ENCODE data around the gene ATP1A4. TPM values are rescaled to one million over a fixed set of nuclear protein-coding genes. Genes with fewer than 3 reads are reported as not detected.
"Not testable (repeated sequence)": the region's sequence is repeated elsewhere in the genome, so short reads cannot be mapped to it uniquely, and the experiment has no call there.

Gene ATP1A4
- total and polyA plus RNA-seq, 3 experiments from 2014 or later, result not detected

DNA sequence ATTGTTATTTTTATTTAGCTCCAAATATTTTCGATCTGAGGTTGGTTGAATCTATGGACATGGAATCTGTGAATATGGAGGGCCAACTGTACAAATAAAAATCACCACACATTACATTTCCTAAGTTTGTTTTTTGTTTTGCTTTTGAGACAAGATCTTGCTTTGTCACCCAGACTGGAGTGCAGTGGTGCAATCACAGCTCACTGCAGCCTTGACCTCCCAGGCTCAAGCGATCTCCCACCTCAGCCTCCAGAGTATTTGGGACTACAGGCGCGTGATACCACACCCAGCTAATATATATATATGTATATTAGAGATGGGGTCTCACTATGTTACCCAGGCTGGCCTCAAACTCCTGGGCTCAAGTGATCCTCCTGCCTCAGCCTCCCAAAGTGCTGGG, 25.1 kb upstream of the ATP1A4 start:
- not testable (repeated sequence) for H3K9me3 Mint-ChIP-seq
- H3K27me3 Mint-ChIP-seq, result peaks cover 3 to 23% of the 10 kb centered on the region in 2 donors

GRCh38 chr1:160127381-160127780, 24.0 kb upstream of the ATP1A4 start:
- Mint-ChIP-seq H3K36me3 (no peaks in the 10 kb centered on the region), H3K9me3 (no peaks in the 10 kb centered on the region), H3K4me3 (no peak overlapping the region), H3K27ac (no peak overlapping the region), H3K4me1 (no peaks in the 10 kb centered on the region), H3K27me3 (peaks cover 2 to 28% of the 10 kb centered on the region in 2 donors)
- H3K9me3 ChIP-seq (ENCODE audit: low read length), result no peaks in the 10 kb centered on the region
- H3K36me3 ChIP-seq (ENCODE audit: insufficient read depth, low read length), result no peaks in the 10 kb centered on the region
- POLR2A ChIA-PET, result no interaction called here
- no peak overlapping the region for H3K27ac ChIP-seq (ENCODE audit: low read depth, low read length)
- peak in 1 of 5 donors; percentile 8 for DNase-seq
- CTCF ChIA-PET, result interaction anchor here (1.2 kb wide), 1 partner anchor 26 kb away, joined by 3 read pairs; no protein-coding TSS in a partner anchor
- no peak overlapping the region for H3K4me3 ChIP-seq (ENCODE audit: low read length)
- H3K4me1 ChIP-seq (ENCODE audit: insufficient read depth, low read length), result no peaks in the 10 kb centered on the region
- H3K27me3 ChIP-seq (ENCODE audit: insufficient read depth, low read length, poor library complexity, severe bottlenecking), result no peaks in the 10 kb centered on the region

More for the DNA sequence above, 25.1 kb upstream of the ATP1A4 start:
- H3K36me3 ChIP-seq (ENCODE audit: insufficient read depth, low read length); H3K27ac ChIP-seq (ENCODE audit: low read depth, low read length); DNase-seq; H3K36me3 Mint-ChIP-seq; POLR2A ChIA-PET; H3K27ac Mint-ChIP-seq; H3K9me3 ChIP-seq (ENCODE audit: low read length); H3K4me1 ChIP-seq (ENCODE audit: insufficient read depth, low read length); H3K4me1 Mint-ChIP-seq; CTCF ChIA-PET; H3K4me3 Mint-ChIP-seq; H3K27me3 ChIP-seq (ENCODE audit: insufficient read depth, low read length, poor library complexity, severe bottlenecking); H3K4me3 ChIP-seq (ENCODE audit: low read length): not testable (repeated sequence)

DNA sequence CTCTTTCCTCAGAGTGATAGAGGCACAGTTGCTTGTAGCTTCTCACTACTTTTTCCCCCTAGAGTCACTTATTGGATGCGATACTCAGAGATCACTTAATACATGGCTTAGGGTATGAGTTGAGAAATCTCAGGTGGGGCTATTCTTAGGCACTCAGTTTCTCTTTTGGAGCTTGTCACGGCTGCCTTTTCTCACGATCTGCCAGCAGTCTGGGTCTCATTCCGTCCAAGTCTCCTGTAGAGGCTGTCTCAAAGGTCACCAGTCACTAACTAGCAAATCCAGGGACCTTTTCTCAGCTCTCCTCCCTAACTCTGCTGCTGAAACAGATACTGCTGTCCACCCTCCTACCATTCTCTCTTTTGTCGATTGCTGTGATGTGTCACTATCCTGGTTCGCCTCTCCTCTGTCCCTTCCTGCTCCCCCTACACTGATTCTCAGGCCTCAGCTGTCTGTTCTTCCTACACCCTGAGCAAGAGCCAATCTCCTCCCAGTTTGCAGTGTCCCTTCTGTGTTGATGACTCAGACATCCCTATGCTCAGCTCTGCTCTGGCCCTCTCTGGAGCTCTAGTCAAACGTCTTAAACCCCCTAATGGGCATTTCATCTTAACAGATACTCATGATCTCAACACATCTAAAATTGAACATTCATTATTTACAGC, 23.4 kb upstream of the ATP1A4 start:
- no peak overlapping the region for H3K27ac Mint-ChIP-seq
- POLR2A ChIA-PET, result no interaction called here
- no peaks in the 10 kb centered on the region for H3K9me3 ChIP-seq (ENCODE audit: low read length)
- H3K4me3 Mint-ChIP-seq, result no peak overlapping the region
- H3K4me1 Mint-ChIP-seq, result no peaks in the 10 kb centered on the region
- CTCF ChIA-PET, result interaction anchor here (1.2 kb wide), 1 partner anchor 25 kb away, joined by 3 read pairs; no protein-coding TSS in a partner anchor
- no peak overlapping the region for H3K27ac ChIP-seq (ENCODE audit: low read depth, low read length)
- no peak overlapping the region for H3K4me3 ChIP-seq (ENCODE audit: low read length)
- H3K27me3 ChIP-seq (ENCODE audit: insufficient read depth, low read length, poor library complexity, severe bottlenecking), result no peaks in the 10 kb centered on the region
- H3K36me3 Mint-ChIP-seq, result no peaks in the 10 kb centered on the region
- H3K36me3 ChIP-seq (ENCODE audit: insufficient read depth, low read length), result no peaks in the 10 kb centered on the region
- no peaks in the 10 kb centered on the region for H3K4me1 ChIP-seq (ENCODE audit: insufficient read depth, low read length)
- DNase-seq, result no peak
- peaks cover 2 to 28% of the 10 kb centered on the region in 2 donors for H3K27me3 Mint-ChIP-seq
- no peaks in the 10 kb centered on the region for H3K9me3 Mint-ChIP-seq

GRCh38 chr1:160128636-160129035, 22.8 kb upstream of the ATP1A4 start:
- Mint-ChIP-seq H3K4me3 (no peak overlapping the region), H3K9me3 (no peaks in the 10 kb centered on the region), H3K27ac (no peak overlapping the region), H3K4me1 (no peaks in the 10 kb centered on the region), H3K27me3 (peaks cover 2 to 28% of the 10 kb centered on the region in 2 donors), H3K36me3 (no peaks in the 10 kb centered on the region)
- CTCF ChIA-PET, result no interaction called here
- H3K27me3 ChIP-seq (ENCODE audit: insufficient read depth, low read length, poor library complexity, severe bottlenecking), result no peaks in the 10 kb centered on the region
- POLR2A ChIA-PET, result no interaction called here
- H3K4me3 ChIP-seq (ENCODE audit: low read length), result no peak overlapping the region
- no peak overlapping the region for H3K27ac ChIP-seq (ENCODE audit: low read depth, low read length)
- no peaks in the 10 kb centered on the region for H3K4me1 ChIP-seq (ENCODE audit: insufficient read depth, low read length)
- DNase-seq, result peak in 1 of 5 donors; percentile 28
- H3K9me3 ChIP-seq (ENCODE audit: low read length), result no peaks in the 10 kb centered on the region
- H3K36me3 ChIP-seq (ENCODE audit: insufficient read depth, low read length), result no peaks in the 10 kb centered on the region

GRCh38 chr1:160129046-160129445, 22.4 kb upstream of the ATP1A4 start:
- H3K27me3 ChIP-seq (ENCODE audit: insufficient read depth, low read length, poor library complexity, severe bottlenecking), result no peaks in the 10 kb centered on the region
- no peaks in the 10 kb centered on the region for H3K36me3 ChIP-seq (ENCODE audit: insufficient read depth, low read length)
- no peaks in the 10 kb centered on the region for H3K4me1 Mint-ChIP-seq
- H3K9me3 Mint-ChIP-seq, result no peaks in the 10 kb centered on the region
- H3K4me1 ChIP-seq (ENCODE audit: insufficient read depth, low read length), result no peaks in the 10 kb centered on the region
- CTCF ChIA-PET, result no interaction called here
- H3K27ac ChIP-seq (ENCODE audit: low read depth, low read length), result no peak overlapping the region
- H3K27ac Mint-ChIP-seq, result no peak overlapping the region
- peak in 1 of 5 donors; percentile 23 for DNase-seq
- no peak overlapping the region for H3K4me3 ChIP-seq (ENCODE audit: low read length)
- H3K27me3 Mint-ChIP-seq, result peaks cover 2 to 28% of the 10 kb centered on the region in 2 donors
- no peaks in the 10 kb centered on the region for H3K9me3 ChIP-seq (ENCODE audit: low read length)
- no peak overlapping the region for H3K4me3 Mint-ChIP-seq
- H3K36me3 Mint-ChIP-seq, result no peaks in the 10 kb centered on the region
- POLR2A ChIA-PET, result no interaction called here

GRCh38 chr1:160129558-160129957, 21.8 kb upstream of the ATP1A4 start:
- no peak overlapping the region for H3K4me3 ChIP-seq (ENCODE audit: low read length)
- peak in 1 of 5 donors; percentile 4 for DNase-seq
- no peak overlapping the region for H3K27ac ChIP-seq (ENCODE audit: low read depth, low read length)
- no peak overlapping the region for H3K27ac Mint-ChIP-seq
- peaks cover 2 to 28% of the 10 kb centered on the region in 2 donors for H3K27me3 Mint-ChIP-seq
- no peaks in the 10 kb centered on the region for H3K4me1 ChIP-seq (ENCODE audit: insufficient read depth, low read length)
- no peaks in the 10 kb centered on the region for H3K36me3 ChIP-seq (ENCODE audit: insufficient read depth, low read length)
- no peaks in the 10 kb centered on the region for H3K4me1 Mint-ChIP-seq
- H3K27me3 ChIP-seq (ENCODE audit: insufficient read depth, low read length, poor library complexity, severe bottlenecking), result no peaks in the 10 kb centered on the region
- no peaks in the 10 kb centered on the region for H3K9me3 ChIP-seq (ENCODE audit: low read length)
- H3K9me3 Mint-ChIP-seq, result no peaks in the 10 kb centered on the region
- POLR2A ChIA-PET, result no interaction called here
- CTCF ChIA-PET, result no interaction called here
- H3K36me3 Mint-ChIP-seq, result no peaks in the 10 kb centered on the region
- no peak overlapping the region for H3K4me3 Mint-ChIP-seq

DNA sequence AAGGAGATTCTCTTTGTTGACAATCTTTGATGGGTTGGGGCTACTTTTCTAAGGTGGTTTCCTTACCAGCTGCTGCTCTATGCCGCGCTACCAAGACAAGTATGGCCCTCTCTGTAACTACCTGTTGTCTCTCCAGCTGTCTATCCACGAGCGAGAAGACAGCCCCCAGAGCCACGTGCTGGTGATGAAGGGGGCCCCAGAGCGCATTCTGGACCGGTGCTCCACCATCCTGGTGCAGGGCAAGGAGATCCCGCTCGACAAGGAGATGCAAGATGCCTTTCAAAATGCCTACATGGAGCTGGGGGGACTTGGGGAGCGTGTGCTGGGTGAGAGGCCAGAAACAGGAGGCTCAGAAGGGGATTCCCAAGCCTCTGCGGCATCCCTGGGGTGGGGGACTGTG, 21.4 kb upstream of the ATP1A4 start:
- CTCF ChIA-PET, result no interaction called here
- Histone ChIP-seq H3K4me1 (ENCODE audit: insufficient read depth, low read length) (no peaks in the 10 kb centered on the region), H3K9me3 (ENCODE audit: low read length) (no peaks in the 10 kb centered on the region), H3K36me3 (ENCODE audit: insufficient read depth, low read length) (no peaks in the 10 kb centered on the region), H3K27me3 (ENCODE audit: insufficient read depth, low read length, poor library complexity, severe bottlenecking) (no peaks in the 10 kb centered on the region), H3K4me3 (ENCODE audit: low read length) (no peak overlapping the region), H3K27ac (ENCODE audit: low read depth, low read length) (no peak overlapping the region)
- POLR2A ChIA-PET, result no interaction called here
- no peak overlapping the region for H3K27ac Mint-ChIP-seq
- peaks cover 5 to 28% of the 10 kb centered on the region in 2 donors for H3K27me3 Mint-ChIP-seq
- no peak overlapping the region for H3K4me3 Mint-ChIP-seq
- peaks cover 0 to under 1% (median 0%) of the 10 kb centered on the region in 5 donors for H3K9me3 Mint-ChIP-seq
- no peaks in the 10 kb centered on the region for H3K36me3 Mint-ChIP-seq
- H3K4me1 Mint-ChIP-seq, result no peaks in the 10 kb centered on the region
- DNase-seq, result peak in 1 of 5 donors; percentile 26

GRCh38 chr1:160130486-160130885, 20.9 kb upstream of the ATP1A4 start:
- CTCF ChIA-PET, result no interaction called here

More at GRCh38 chr1:160130486-160130885, 20.9 kb upstream of the ATP1A4 start:
- Histone ChIP-seq H3K36me3 (ENCODE audit: insufficient read depth, low read length) (no peaks in the 10 kb centered on the region), H3K4me1 (ENCODE audit: insufficient read depth, low read length) (no peaks in the 10 kb centered on the region), H3K27ac (ENCODE audit: low read depth, low read length) (no peak overlapping the region), H3K9me3 (ENCODE audit: low read length) (no peaks in the 10 kb centered on the region), H3K27me3 (ENCODE audit: insufficient read depth, low read length, poor library complexity, severe bottlenecking) (no peaks in the 10 kb centered on the region), H3K4me3 (ENCODE audit: low read length) (no peak overlapping the region)
- no peak overlapping the region for H3K4me3 Mint-ChIP-seq
- POLR2A ChIA-PET, result no interaction called here
- peaks cover 0 to 2% (median 0%) of the 10 kb centered on the region in 5 donors for H3K9me3 Mint-ChIP-seq
- no peak overlapping the region for H3K27ac Mint-ChIP-seq
- no peak for DNase-seq
- peaks cover 5 to 28% of the 10 kb centered on the region in 2 donors for H3K27me3 Mint-ChIP-seq
- no peaks in the 10 kb centered on the region for H3K36me3 Mint-ChIP-seq
- H3K4me1 Mint-ChIP-seq, result no peaks in the 10 kb centered on the region

All from CD8-positive, alpha-beta memory T cell (primary cell).